Ascending aorta (tissue), 2 donors: ENCODE measurements around the gene CCM2. TPM values are rescaled to one million over a fixed set of nuclear protein-coding genes. Genes with fewer than 3 reads are reported as not detected.
A peak's percentile ranks its signal among the peaks of the same experiment; 100 is the strongest.

Experiments
- DNase-seq, 2 donors: peaks; one replicate each; pipeline ENCODE4 v3.0.0-alpha.2; 2019; ENCODE audit warnings: low spot score in 2 of 2
- H3K27ac ChIP-seq, 2 donors: fragments of 200-600 bp; sonication (generic); one replicate each; pipeline ENCODE4 v1.5.1; 2016 to 2017; ENCODE audit warnings: mild to moderate bottlenecking in 1 of 2
- H3K27me3 ChIP-seq: fragments of 200-600 bp; sonication (generic); one replicate; pipeline ENCODE4 v1.5.1; 2017
- H3K36me3 ChIP-seq, 2 donors: fragments of 200-600 bp; sonication (generic); one replicate each; pipeline ENCODE4 v1.5.1; 2016
- H3K4me1 ChIP-seq, 2 donors: fragments of 200-600 bp; sonication (generic); one replicate each; pipeline ENCODE4 v1.5.1; 2016 to 2017; ENCODE audit warnings: mild to moderate bottlenecking in 1 of 2
- H3K4me3 ChIP-seq, 2 donors: fragments of 200-600 bp; sonication (generic); one replicate each; pipeline ENCODE4 v1.5.1; 2016 to 2017; ENCODE audit warnings: mild to moderate bottlenecking in 1 of 2
- H3K9me3 ChIP-seq, 2 donors: fragments of 200-600 bp; sonication (generic); one replicate each; pipeline ENCODE4 v1.5.1; 2016
- intact Hi-C: fragments of 100-400 bp; cut with DNase I; formaldehyde crosslinking; loops from one replicate; pipeline ENCODE4 v1.15.1; 2023
- total RNA-seq: library from RNA; depleted of rRNA; stranded (reverse); fragments of >200 nt; gene quantifications from one replicate; pipeline ENCODE4 v1.1.0, GENCODE V29; 2016
- TF ChIP-seq, protein P1 (sequence below), 3 experiments: fragments of 200-600 bp in 2 of 3; fragments of 450-650 bp in 1 of 3; sonication (generic) in 2 of 3; IDR thresholded peaks; one replicate each; pipeline ENCODE4 v1.5.1; 2016 to 2019; ENCODE audit warnings: antibody characterized with exemption in 3 of 3, mild to moderate bottlenecking in 1 of 3, moderate library complexity in 1 of 3

The CCM2 gene
- total RNA-seq, 1 donor from 2014 or later: 61.5 TPM

DNA sequence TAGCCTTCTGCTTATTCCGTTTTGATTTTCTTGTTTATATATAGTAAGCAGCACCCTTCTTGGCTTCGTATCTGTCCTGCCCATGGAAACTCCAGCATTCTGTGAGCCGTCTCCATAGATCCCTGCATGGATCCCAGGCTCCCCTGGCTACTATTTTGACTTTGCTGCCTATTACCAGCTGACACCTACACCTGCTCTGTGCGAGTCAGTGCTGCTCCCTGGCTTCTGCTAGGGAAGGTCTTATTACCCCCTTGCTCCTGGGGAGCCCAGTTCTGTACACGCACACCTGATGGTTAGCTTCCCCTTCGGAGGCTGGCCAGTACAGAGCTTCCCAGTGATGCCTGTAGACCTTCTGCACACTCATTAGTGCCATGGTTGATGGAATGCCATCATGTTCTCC is 53.4 kb downstream of the CCM2 start:
- peaks cover 0 to 12% of the 10 kb centered on the region in 2 donors for H3K36me3 ChIP-seq
- intact Hi-C loops: no loop called here
- no peaks in the 10 kb centered on the region for H3K27me3 ChIP-seq
- H3K27ac ChIP-seq: no peak overlapping the region
- no peaks in the 10 kb centered on the region for H3K9me3 ChIP-seq
- no peak overlapping the region for H3K4me3 ChIP-seq
- DNase-seq: peak in 1 of 2 donors; percentile 24
- H3K4me1 ChIP-seq: no peaks in the 10 kb centered on the region
- TF ChIP-seq, protein P1, sequence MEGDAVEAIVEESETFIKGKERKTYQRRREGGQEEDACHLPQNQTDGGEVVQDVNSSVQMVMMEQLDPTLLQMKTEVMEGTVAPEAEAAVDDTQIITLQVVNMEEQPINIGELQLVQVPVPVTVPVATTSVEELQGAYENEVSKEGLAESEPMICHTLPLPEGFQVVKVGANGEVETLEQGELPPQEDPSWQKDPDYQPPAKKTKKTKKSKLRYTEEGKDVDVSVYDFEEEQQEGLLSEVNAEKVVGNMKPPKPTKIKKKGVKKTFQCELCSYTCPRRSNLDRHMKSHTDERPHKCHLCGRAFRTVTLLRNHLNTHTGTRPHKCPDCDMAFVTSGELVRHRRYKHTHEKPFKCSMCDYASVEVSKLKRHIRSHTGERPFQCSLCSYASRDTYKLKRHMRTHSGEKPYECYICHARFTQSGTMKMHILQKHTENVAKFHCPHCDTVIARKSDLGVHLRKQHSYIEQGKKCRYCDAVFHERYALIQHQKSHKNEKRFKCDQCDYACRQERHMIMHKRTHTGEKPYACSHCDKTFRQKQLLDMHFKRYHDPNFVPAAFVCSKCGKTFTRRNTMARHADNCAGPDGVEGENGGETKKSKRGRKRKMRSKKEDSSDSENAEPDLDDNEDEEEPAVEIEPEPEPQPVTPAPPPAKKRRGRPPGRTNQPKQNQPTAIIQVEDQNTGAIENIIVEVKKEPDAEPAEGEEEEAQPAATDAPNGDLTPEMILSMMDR (IDR thresholded peaks at IDR 0.05): no peak

DNA sequence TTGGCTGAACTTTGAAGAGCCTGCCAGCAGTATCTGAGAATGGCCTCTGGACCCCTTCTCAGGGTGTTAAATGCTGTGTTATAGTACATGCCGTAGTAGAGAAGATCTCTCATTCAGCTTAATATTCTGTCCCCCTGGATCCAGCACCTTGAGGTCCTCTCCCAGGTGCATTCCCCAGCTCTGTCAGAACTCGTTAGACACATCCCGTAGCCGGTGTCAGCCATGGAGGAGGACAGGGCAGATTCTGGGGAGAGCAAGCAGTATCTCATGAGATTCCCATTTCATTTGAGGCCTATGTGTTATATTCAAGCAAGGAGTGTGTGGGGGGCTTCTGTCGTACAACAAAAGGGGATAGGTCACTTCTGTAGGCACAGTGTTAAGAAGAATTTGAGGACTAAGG is 53.9 kb downstream of the CCM2 start:
- TF ChIP-seq, protein P1 (IDR thresholded peaks at IDR 0.05): no peak
- Histone ChIP-seq H3K27ac (no peak overlapping the region), H3K9me3 (no peaks in the 10 kb centered on the region), H3K36me3 (peaks cover 0 to 12% of the 10 kb centered on the region in 2 donors), H3K4me3 (no peak overlapping the region), H3K4me1 (no peaks in the 10 kb centered on the region), H3K27me3 (no peaks in the 10 kb centered on the region)
- intact Hi-C loops: no loop called here
- DNase-seq: peak in 1 of 2 donors; percentile 21

DNA sequence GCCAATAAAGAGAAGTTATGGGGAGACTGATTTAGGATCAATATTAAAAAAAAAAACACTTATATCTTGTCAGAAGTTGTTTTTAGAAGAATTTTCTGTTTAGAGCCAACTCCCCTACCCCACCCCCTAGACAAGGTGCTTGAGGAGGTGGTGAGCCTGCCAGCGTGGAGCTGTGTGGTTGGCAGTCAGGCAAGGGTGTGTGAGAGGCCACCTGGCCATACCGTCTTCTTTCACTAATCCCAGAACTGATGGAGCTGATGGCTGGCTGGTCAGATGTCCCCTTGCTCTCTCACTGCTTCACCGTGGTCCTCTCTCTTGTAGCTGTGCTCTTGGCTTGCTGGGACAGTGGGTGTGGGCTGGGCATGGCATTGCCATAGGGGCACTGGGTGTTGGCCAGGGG is 54.4 kb downstream of the CCM2 start:
- DNase-seq: no peak
- H3K27ac ChIP-seq: no peak overlapping the region

DNA sequence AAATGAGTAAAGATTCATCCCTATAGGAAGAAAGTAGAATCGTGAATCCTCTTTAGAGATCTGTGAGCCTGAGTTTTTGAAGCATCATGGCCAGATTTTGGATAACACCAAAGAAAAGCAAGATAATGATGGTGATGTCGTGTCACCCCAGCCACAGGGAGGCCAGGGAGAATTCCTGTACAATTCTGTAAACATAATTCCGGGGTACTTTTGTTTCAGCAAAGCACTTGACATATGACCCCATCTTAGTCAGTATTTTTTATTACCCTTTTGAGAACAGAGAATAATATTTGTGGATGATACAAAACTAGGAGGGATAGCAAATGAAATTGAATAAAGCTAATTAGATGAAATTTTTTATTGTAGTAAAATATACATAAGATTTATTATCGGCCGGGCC is 55.0 kb downstream of the CCM2 start:
- no peak for DNase-seq
- TF ChIP-seq, protein P1 (IDR thresholded peaks at IDR 0.05): no peak
- Histone ChIP-seq H3K4me1 (no peaks in the 10 kb centered on the region), H3K36me3 (peaks cover 0 to 12% of the 10 kb centered on the region in 2 donors), H3K4me3 (no peak overlapping the region), H3K27ac (no peak overlapping the region), H3K9me3 (no peaks in the 10 kb centered on the region), H3K27me3 (no peaks in the 10 kb centered on the region)
- intact Hi-C loops: no loop called here

More for the DNA sequence above, 54.4 kb downstream of the CCM2 start:
- H3K4me3 ChIP-seq: no peak overlapping the region
- peaks cover 0 to 12% of the 10 kb centered on the region in 2 donors for H3K36me3 ChIP-seq
- TF ChIP-seq, protein P1 (IDR thresholded peaks at IDR 0.05): no peak
- H3K27me3 ChIP-seq: no peaks in the 10 kb centered on the region
- intact Hi-C loops: no loop called here
- no peaks in the 10 kb centered on the region for H3K9me3 ChIP-seq
- H3K4me1 ChIP-seq: no peaks in the 10 kb centered on the region

DNA sequence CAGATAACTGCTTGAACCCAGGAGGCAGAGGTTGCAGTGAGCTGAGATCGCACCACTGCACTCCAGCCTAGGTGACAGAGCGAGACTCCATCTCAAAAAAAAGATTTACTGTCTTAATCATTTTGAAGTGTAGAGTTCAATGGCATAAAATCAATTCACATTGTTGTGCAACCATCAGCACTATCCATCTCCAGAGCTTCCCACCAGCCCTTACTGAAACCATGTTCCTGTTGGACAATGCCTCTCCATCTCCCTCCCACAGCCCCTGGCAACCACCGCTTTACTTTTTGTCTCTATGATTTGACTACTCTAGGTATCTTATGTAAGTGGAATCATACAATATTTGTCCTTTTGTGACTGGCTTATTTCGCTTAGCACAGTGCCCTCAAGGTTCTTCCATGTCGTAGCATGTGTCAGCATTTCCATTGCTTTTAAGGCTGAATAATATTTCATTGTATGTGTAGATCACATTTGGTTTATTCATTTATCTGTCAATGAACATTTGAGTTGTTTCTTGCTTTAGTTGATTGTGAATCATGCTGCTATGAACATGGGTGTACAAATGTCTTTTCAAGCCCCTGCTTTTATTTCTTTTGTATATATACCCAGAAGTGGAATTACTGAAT is 55.7 kb downstream of the CCM2 start:
- TF ChIP-seq, protein P1 (IDR thresholded peaks at IDR 0.05): no peak
- H3K4me3 ChIP-seq: no peak overlapping the region
- no peaks in the 10 kb centered on the region for H3K9me3 ChIP-seq
- DNase-seq: peak in 1 of 2 donors; percentile 8
- intact Hi-C loops: no loop called here
- H3K4me1 ChIP-seq: no peaks in the 10 kb centered on the region
- H3K36me3 ChIP-seq: peaks cover 0 to 8% of the 10 kb centered on the region in 2 donors
- H3K27me3 ChIP-seq: no peaks in the 10 kb centered on the region
- H3K27ac ChIP-seq: no peak overlapping the region
